GM19328 (cell line): ENCODE data around the gene AGBL1.

Experiments
- ATAC-seq: cut with Tn5 transposase; IDR thresholded peaks from one replicate; pipeline ENCODE4 v1.9.1; 2021; ENCODE audit warnings: mild to moderate bottlenecking, moderate library complexity; ENCODE audit not compliant: unreplicated experiment

AGBL1 gene

GRCh38 chr15:86316726-86317383 is 237.2 kb downstream of the AGBL1 start:
- ATAC-seq: no peak

DNA sequence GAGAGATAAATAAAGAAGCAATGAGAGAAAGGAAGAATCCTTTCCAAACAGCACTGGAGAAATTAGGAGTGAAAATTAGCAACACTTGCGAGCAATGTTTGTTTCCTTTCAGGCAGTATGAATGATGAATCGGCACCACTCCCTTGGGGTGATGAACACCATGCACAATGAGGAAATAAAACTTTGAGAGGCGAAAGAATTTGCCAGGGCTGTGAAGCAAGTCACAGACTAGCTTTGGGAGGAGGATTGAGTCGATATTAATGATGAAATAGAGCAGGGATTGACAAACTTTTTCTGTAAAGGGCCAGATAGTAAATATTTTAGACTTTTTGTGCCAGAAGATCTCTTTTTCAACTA is 237.7 kb downstream of the AGBL1 start:
- no peak for ATAC-seq

DNA sequence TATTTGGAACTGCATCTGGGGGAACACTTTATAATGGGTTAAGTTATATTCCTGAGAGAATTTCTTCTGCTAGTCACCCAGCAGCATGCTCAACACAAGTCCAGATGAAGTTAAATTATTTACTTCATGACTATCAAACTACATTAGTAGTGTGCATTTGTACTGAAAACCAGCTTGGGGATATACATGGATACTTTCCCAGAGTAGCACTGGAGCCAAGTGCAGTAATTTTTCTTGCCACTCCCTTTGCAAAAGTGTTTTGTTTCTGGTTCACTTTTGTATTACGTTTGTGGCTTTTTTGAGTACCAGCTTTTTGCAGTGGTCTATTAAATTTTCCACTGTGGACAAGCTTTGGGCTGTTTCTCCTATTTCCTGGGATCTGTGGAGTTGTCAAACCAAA is 243.0 kb downstream of the AGBL1 start:
- no peak for ATAC-seq

- ATAC-seq: no peak
These were observed 247.7 kb downstream of the AGBL1 start for GRCh38 chr15:86327230-86327865.

DNA sequence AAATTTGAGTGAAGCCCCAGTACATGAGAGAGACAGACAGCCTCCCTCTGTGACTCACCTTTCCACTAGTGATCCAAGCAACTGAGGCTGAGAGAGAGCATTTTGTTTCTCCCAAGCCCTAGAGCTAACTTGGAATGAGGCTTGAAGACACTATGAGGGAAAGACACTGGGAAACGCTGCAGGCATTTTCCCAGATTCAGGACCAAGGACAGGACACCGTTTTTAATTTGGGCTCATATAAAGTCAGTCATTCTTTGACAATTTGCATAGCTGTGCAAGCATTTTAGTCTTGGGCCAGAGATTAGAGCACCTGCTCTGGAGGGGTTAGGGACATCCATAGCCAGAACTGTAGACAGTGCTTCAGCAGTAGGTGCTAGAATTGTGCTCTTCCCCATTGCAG is 249.0 kb downstream of the AGBL1 start:
- no peak for ATAC-seq

DNA sequence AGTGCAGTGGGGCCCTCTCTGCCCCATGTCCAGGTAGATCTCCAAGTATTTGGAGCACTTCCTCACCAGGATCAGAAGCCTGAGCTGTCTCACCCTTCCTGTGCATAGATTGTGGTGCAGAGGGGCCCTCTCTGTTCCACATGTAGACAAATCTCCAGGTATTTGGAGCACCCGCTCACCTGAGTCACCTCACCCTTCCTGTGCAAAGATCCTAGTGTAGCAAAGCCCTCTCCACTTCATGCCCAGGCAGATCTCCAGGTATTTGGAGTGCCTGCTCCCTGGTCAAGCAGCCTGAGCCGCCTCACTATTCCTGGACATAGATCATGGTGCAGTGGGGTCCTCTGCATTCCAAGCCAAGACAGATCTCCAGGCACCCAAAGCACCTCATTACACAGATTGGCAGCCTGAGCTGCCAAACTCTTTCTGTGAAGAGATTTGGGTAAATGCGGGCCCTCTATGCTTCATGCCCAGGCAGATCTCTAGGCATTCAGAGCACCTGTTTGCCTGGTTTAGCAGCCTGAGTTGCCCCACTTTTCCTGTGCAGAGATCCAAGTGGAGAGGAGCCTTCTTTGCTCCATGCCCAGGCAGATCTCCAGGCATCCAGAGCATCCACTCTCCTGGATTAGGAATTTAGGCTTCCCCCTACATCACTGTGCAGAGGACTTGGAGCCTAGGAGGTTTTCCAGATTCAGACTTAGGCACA is 249.8 kb downstream of the AGBL1 start:
- no peak for ATAC-seq

DNA sequence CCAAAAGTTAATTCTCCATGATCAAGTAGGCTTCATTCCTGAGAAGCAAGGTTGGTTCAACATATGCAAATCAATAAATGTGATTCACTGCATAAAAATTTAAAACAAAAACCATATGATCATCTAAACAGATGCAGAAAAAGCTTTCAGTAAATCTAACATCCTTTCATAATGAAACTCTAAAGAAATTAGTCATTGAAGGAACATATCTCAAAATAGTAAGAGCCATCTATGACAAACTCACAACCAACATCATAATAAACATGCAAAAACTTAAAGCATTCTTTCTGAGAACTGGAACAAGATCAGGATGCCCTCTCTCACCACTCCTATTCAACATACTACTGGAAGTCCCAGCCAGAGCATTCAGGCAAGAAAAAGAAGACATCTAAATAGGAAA is 254.1 kb downstream of the AGBL1 start:
- no peak for ATAC-seq

DNA sequence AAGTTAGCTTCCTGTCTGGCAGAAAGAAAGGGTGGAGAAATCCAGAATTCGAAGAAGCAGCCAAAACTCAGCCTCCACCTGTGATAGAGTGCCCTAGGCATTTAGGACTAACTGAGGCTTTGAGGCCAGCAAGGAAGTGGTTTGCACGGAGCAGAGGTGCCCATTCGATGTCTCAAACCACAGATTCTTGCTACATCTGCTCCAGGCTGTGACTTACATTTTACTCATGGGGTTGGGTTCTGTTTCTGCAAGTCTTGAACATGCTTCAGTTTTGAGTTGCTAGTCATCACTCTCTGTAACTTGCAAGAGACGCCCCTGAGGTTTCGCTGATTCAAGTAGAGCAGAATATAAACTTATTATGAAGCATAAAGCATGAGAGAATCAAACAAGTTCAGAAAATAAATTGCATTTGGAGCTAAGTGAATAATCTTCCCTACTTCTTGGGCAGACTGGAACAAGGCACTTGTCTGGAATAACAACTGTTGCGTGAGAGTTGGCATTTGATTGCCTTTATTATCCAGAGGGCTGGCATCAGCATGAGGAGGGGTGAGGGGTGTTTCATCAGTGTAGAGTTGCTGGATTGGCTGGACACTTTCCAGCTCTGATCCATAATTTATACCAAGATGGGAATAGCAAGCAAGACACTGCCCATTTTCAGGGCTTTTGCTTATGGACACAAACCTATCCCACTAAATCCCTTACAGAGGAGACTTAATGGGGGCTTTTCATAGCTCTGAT is 256.5 kb downstream of the AGBL1 start:
- ATAC-seq: no peak

DNA sequence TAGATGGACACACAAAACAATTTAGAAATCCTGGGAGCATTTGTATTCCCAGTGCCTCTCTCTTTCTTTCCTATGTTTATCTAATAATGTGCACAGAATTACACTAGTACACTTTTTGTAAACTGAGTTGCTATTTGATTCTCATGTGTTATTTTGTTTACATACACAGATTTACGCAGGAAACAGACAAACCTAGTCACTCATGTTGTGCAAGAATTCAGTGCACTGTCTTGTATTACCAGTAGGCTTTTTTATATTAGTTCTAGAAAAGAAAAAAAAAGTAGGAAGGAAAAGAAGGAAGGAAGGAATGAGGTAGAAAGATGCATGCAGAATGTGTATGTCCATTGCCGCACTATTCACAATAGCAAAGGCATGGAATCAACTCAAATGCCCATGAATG is 257.4 kb downstream of the AGBL1 start:
- ATAC-seq: no peak

GRCh38 chr15:86347245-86347644 is 267.6 kb downstream of the AGBL1 start:
- ATAC-seq: no peak

- ATAC-seq: no peak
These were observed 269.9 kb downstream of the AGBL1 start for GRCh38 chr15:86349565-86349964.

GRCh38 chr15:86353213-86353612 is 273.5 kb downstream of the AGBL1 start:
- no peak for ATAC-seq

DNA sequence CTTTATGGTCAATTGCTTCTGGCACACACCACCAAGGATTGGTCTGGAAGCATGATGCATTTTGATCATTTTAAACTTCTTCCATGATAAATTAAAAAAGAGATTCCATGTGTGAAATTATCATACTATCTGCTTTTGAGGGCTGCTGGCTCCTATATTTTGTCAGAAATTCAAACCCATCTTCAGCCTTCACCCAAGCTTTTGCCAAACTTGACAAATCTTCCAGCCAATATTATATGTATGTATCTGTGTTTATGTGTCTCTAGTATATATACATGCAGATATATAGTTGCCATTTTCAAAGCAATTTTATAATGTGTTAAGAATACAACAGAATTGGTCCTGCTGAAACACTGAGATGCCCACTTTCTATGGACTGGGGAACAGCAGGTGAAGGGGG is 275.7 kb downstream of the AGBL1 start:
- ATAC-seq: no peak

- no peak for ATAC-seq
These were observed 276.1 kb downstream of the AGBL1 start for GRCh38 chr15:86355801-86356200.

DNA sequence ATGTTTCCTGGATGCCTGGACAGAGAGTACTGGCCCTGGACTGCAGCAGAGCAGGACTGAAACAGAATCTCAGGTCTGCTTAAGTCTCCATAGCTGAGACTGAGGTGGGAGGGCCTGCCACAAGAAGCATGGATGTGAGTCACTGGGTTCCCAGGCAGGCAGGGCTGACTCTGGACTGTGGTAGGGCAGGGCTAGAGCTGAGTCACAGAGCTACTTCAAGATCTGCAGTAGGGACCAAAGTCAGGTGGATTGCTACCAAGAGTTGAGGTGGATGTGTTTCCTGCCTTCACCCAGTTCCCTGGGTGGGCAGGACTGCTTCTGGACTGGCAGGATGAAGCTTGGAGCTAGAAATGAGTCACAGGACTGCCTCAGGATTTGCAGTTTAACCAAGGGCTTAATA is 282.9 kb downstream of the AGBL1 start:
- ATAC-seq: no peak

GRCh38 chr15:86373147-86373546 is 293.5 kb downstream of the AGBL1 start:
- ATAC-seq: no peak

GRCh38 chr15:86375733-86376280 is 296.1 kb downstream of the AGBL1 start:
- no peak for ATAC-seq

- no peak for ATAC-seq
These were observed 298.2 kb downstream of the AGBL1 start for GRCh38 chr15:86377914-86378313.

GRCh38 chr15:86382341-86382740 is 302.7 kb downstream of the AGBL1 start:
- no peak for ATAC-seq

DNA sequence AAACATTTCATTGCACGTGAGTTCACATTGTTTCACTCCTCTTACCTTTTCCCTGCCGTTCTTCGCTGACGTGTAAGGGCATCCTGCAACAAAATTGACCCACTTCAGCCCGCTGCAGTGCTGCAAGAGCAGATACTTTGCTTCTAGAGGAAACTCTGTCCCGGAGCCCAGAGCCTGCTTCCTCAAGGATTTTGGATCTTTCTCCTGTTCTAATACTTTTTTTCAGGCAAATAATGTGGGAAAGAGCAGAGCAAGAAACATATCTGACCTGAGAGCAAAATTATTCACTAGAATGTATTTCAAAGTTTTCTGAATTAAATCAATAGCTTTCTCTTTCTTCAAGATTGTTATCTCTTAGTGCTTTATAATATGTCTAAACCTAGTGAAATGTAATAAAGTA is 303.9 kb downstream of the AGBL1 start:
- ATAC-seq: no peak

- ATAC-seq: no peak
These were observed 304.5 kb downstream of the AGBL1 start for GRCh38 chr15:86384186-86384585.
